Sigmoid colon (tissue), 4 donors: ENCODE measurements around the gene ABCB6.

Source experiments
- CTCF ChIP-seq, 4 experiments: fragments of 450-650 bp in 3 of 4; fragments of 200-600 bp in 1 of 4; IDR thresholded peaks; one replicate each; pipeline ENCODE4 v1.5.1; 2016 to 2019; ENCODE audit warnings: antibody characterized with exemption in 4 of 4, mild to moderate bottlenecking in 3 of 4, moderate library complexity in 2 of 4
- EP300 ChIP-seq, 4 donors: sonication (generic); formaldehyde crosslinking; IDR thresholded peaks; one replicate each; pipeline ENCODE4 v1.6.1; 2017; ENCODE audit warnings: antibody characterized with exemption in 4 of 4
- POLR2A ChIP-seq, 2 donors: fragments of 450-650 bp; IDR thresholded peaks; one replicate each; pipeline ENCODE4 v1.6.1; 2016; ENCODE audit warnings: antibody characterized with exemption in 2 of 2, mild to moderate bottlenecking in 2 of 2, moderate library complexity in 2 of 2
- POLR2AphosphoS5 ChIP-seq, 4 donors: sonication (generic); formaldehyde crosslinking; IDR thresholded peaks; one replicate each; pipeline ENCODE4 v1.6.1; 2017; ENCODE audit warnings: antibody characterized with exemption in 4 of 4

- TF ChIP-seq CTCF (IDR thresholded peaks at IDR 0.05) (no peak), POLR2A (IDR thresholded peaks at IDR 0.05) (no peak), POLR2AphosphoS5 (IDR thresholded peaks at IDR 0.05) (no peak), EP300 (IDR thresholded peaks at IDR 0.05) (no peak)
Measured at GRCh38 chr2:219245899-219246230, 27.1 kb upstream of the ABCB6 start.
